ENCODE measurements around the gene MAPK12.

DNA sequence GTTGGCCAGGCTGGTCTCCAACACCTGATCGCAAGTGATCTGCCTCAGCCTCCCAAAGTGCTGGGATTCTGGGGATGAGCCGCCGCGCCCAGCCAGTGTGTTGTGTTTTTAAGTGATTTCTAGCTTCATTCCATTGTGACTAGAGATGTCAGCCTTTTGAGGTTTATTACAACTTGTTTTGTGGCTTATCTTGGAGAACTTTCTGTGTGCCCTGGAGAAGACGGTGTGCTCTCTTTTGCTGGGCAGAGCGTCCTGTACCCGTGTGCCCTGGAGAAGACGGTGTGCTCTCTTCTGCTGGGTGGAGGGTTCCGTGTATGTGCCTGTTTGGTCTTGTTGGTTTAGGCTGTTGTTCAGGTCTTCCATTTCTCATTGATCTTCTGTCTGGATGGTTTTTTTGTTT, 48.2 kb downstream of the MAPK12 start:
- TF ChIP-seq POLR2A (IDR thresholded peaks at IDR 0.05) = no peak
- no peak for TF ChIP-seq CTCF (IDR thresholded peaks at IDR 0.05)
